Tibial artery (tissue), 4 donors: ENCODE measurements around the gene RAET1G.

Experiments used
- DNase-seq, 2 donors: peaks; one replicate each; pipeline ENCODE4 v3.0.0-alpha.2; 2019
- H3K27ac ChIP-seq, 2 donors: fragments of 200-600 bp; sonication (generic) in 1 of 2; 1 replicate in 1 of 2; 2 replicates in 1 of 2; pipeline ENCODE4 v1.5.1; 2018 to 2019; ENCODE audit warnings: mild to moderate bottlenecking in 1 of 2
- H3K27me3 ChIP-seq, 2 donors: fragments of 200-600 bp; sonication (generic) in 1 of 2; one replicate each; pipeline versions ENCODE4 v1.5.1 to v1.6.0; 2016 to 2019
- H3K36me3 ChIP-seq, 3 donors: fragments of 200-600 bp; sonication (generic) in 2 of 3; one replicate each; pipeline ENCODE4 v1.5.1; 2016 to 2019; ENCODE audit warnings: mild to moderate bottlenecking in 2 of 3
- H3K4me1 ChIP-seq, 4 donors: fragments of 200-600 bp; sonication (generic) in 2 of 4; 1 replicate in 3 of 4; 2 replicates in 1 of 4; pipeline ENCODE4 v1.5.1; 2016 to 2019
- H3K4me3 ChIP-seq, 2 donors: fragments of 200-600 bp; sonication (generic) in 1 of 2; 1 replicate in 1 of 2; 2 replicates in 1 of 2; pipeline ENCODE4 v1.5.1; 2018 to 2019; ENCODE audit warnings: mild to moderate bottlenecking in 2 of 2
- H3K9me3 ChIP-seq, 3 donors: fragments of 200-600 bp; sonication (generic) in 1 of 3; one replicate each; pipeline ENCODE4 v1.5.1; 2016 to 2019
- intact Hi-C: fragments of 100-400 bp; cut with DNase I; formaldehyde crosslinking; loops from one replicate; pipeline ENCODE4 v1.15.0; 2023; ENCODE audit warnings: low total_unique reads
- TF ChIP-seq, protein P1 (sequence below), 2 experiments: fragments of 200-600 bp in 1 of 2; fragments of 450-650 bp in 1 of 2; IDR thresholded peaks; one replicate each; pipeline ENCODE4 v1.5.1; 2017 to 2019; ENCODE audit warnings: antibody characterized with exemption in 2 of 2, mild to moderate bottlenecking in 1 of 2, moderate library complexity in 1 of 2

RAET1G gene

DNA sequence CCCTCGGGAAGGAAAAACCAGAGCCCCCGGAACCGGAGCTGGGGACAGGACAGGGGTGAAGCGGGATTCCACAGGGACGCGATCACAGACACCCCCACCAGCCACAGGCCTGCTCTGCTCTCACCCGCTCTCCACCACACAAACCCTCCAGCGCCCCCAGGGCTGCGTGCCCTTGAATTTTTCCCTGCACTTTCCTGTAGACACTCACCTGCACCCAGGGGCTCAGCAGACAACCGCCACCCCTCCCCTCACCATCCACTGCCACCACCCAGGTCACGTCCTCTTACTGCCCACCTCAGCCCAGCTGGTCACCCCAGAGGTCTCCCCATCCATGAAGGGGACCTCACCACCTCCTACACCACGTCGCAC is 19.5 kb upstream of the RAET1G start:
- H3K4me1 ChIP-seq, result peaks cover 0 to 27% (median 25%) of the 10 kb centered on the region in 4 donors
- TF ChIP-seq, protein P1, sequence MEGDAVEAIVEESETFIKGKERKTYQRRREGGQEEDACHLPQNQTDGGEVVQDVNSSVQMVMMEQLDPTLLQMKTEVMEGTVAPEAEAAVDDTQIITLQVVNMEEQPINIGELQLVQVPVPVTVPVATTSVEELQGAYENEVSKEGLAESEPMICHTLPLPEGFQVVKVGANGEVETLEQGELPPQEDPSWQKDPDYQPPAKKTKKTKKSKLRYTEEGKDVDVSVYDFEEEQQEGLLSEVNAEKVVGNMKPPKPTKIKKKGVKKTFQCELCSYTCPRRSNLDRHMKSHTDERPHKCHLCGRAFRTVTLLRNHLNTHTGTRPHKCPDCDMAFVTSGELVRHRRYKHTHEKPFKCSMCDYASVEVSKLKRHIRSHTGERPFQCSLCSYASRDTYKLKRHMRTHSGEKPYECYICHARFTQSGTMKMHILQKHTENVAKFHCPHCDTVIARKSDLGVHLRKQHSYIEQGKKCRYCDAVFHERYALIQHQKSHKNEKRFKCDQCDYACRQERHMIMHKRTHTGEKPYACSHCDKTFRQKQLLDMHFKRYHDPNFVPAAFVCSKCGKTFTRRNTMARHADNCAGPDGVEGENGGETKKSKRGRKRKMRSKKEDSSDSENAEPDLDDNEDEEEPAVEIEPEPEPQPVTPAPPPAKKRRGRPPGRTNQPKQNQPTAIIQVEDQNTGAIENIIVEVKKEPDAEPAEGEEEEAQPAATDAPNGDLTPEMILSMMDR (IDR thresholded peaks at IDR 0.05), result no peak
- H3K27me3 ChIP-seq, result peaks cover 16 to 54% of the 10 kb centered on the region in 2 donors
- H3K27ac ChIP-seq, result no peak overlapping the region
- no peaks in the 10 kb centered on the region for H3K9me3 ChIP-seq
- no peak for DNase-seq
- H3K36me3 ChIP-seq, result no peaks in the 10 kb centered on the region
- peak overlapping the region; percentile 43 to 61 for H3K4me3 ChIP-seq
- intact Hi-C loops, result no loop called here

GRCh38 chr6:149941583-149942460 is 18.9 kb upstream of the RAET1G start, which contains the start of gene ULBP2:
TSS of gene ULBP2 (plus strand) at chr6:149942014. CDS start at chr6:149942073, 59 bp downstream.
- Histone ChIP-seq H3K27ac (no peak within 1 kb of the TSS), H3K4me1 (peaks cover 0 to 27% (median 25%) of the 10 kb centered on the region in 4 donors), H3K36me3 (no peaks in the 10 kb centered on the region), H3K27me3 (peaks cover 16 to 60% of the 10 kb centered on the region in 2 donors), H3K4me3 (peak within 1 kb of the TSS; percentile 43 to 61), H3K9me3 (no peaks in the 10 kb centered on the region)
- TF ChIP-seq, protein P1 (IDR thresholded peaks at IDR 0.05), result no peak
- intact Hi-C loops, result no loop called here
- DNase-seq, result peak; percentile 74 to 86

GRCh38 chr6:149940672-149940982 is 17.7 kb upstream of the RAET1G start:
- Histone ChIP-seq H3K4me1 (peaks cover 0 to 27% (median 25%) of the 10 kb centered on the region in 4 donors), H3K27me3 (peaks cover 19 to 72% of the 10 kb centered on the region in 2 donors), H3K36me3 (no peaks in the 10 kb centered on the region), H3K9me3 (no peaks in the 10 kb centered on the region), H3K4me3 (no peak overlapping the region), H3K27ac (no peak overlapping the region)
- intact Hi-C loops, result no loop called here
- TF ChIP-seq, protein P1 (IDR thresholded peaks at IDR 0.05), result no peak
- peak in 1 of 2 donors; percentile 57 for DNase-seq

DNA sequence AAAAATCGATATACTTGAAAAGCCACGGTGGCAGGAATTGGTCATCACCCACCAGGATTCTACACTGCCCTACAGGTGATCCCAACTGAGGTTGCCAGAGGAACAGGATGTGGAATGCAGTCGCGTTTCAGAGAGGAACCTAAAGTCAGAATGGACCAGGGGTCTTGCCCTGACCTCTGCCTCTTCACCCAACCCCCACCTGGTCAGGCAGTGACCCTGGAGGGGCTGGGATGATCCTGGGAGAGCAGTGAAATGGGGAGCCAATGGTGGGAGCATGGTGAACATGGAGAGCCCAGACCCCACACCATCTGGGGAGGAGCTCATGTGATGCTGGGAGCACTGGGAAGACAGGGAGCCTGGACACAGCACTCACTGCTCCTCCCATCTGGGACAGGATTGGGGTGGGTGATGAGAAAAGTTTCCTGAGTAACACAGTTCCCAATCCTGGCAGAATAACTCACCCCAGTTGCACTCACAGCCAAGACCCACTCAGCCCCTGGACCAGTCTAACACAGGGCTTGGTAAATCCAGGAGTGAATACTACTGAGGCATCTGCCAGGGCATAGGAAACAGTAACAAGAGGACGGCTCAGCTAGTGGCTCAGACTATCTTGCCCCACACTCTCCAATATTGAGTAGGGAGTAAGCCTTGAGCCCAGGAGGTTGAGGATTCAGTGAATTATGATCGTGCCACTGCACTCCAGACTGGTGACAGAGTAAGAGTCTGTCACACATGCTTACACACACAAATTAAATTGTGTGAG is 17.2 kb upstream of the RAET1G start:
- DNase-seq, result peak in 1 of 2 donors; percentile 41
- TF ChIP-seq, protein P1 (IDR thresholded peaks at IDR 0.05), result no peak
- no peaks in the 10 kb centered on the region for H3K9me3 ChIP-seq
- peaks cover 19 to 77% of the 10 kb centered on the region in 2 donors for H3K27me3 ChIP-seq
- H3K4me3 ChIP-seq, result no peak overlapping the region
- H3K36me3 ChIP-seq, result no peaks in the 10 kb centered on the region
- H3K4me1 ChIP-seq, result peaks cover 0 to 27% (median 25%) of the 10 kb centered on the region in 4 donors
- H3K27ac ChIP-seq, result no peak overlapping the region
- intact Hi-C loops, result loop anchor here (2.0 kb wide), 1 partner anchor 23 kb away; the partner anchor contains the start of gene ULBP1

GRCh38 chr6:149939356-149939648 is 16.4 kb upstream of the RAET1G start:
- intact Hi-C loops, result loop anchor here (2.0 kb wide), 1 partner anchor 23 kb away; the partner anchor contains the start of gene ULBP1
- no peak overlapping the region for H3K27ac ChIP-seq
- peaks cover 0 to 27% (median 25%) of the 10 kb centered on the region in 4 donors for H3K4me1 ChIP-seq

More at GRCh38 chr6:149939356-149939648, 16.4 kb upstream of the RAET1G start:
- DNase-seq, result no peak
- TF ChIP-seq, protein P1 (IDR thresholded peaks at IDR 0.05), result no peak
- peaks cover 19 to 85% of the 10 kb centered on the region in 2 donors for H3K27me3 ChIP-seq
- no peak overlapping the region for H3K4me3 ChIP-seq
- no peaks in the 10 kb centered on the region for H3K9me3 ChIP-seq
- no peaks in the 10 kb centered on the region for H3K36me3 ChIP-seq
